Peyer's patch (tissue), 4 donors: ENCODE data around the gene SMPD1.

ENCODE experiments used
- CTCF ChIP-seq, 6 experiments: fragments of 450-650 bp in 4 of 6; fragments of 200-600 bp in 2 of 6; sonication (generic) in 1 of 6; IDR thresholded peaks; one replicate each; pipeline ENCODE4 v1.5.1; 2017 to 2019; ENCODE audit warnings: antibody characterized with exemption in 6 of 6, mild to moderate bottlenecking in 3 of 6, moderate library complexity in 1 of 6
- POLR2A ChIP-seq, 2 donors: fragments of 450-650 bp; IDR thresholded peaks; one replicate each; pipeline ENCODE4 v1.5.1; 2017; ENCODE audit warnings: antibody characterized with exemption in 2 of 2, mild to moderate bottlenecking in 2 of 2, moderate library complexity in 2 of 2

GRCh38 chr11:6385046-6385777 is 5.1 kb upstream of the SMPD1 start:
- TF ChIP-seq CTCF (IDR thresholded peaks at IDR 0.05) = no peak
- no peak for TF ChIP-seq POLR2A (IDR thresholded peaks at IDR 0.05)
